Adrenal gland (tissue), 5 donors: ENCODE data around the gene GPC1.

Source experiments
- POLR2A ChIP-seq, 2 donors: fragments of 450-650 bp; IDR thresholded peaks; one replicate each; pipeline ENCODE4 v1.6.1; 2017; ENCODE audit warnings: antibody characterized with exemption in 2 of 2, mild to moderate bottlenecking in 2 of 2, moderate library complexity in 1 of 2
- TF ChIP-seq, protein P1 (sequence below), 6 experiments: fragments of 450-650 bp in 4 of 6; fragments of 200-600 bp in 2 of 6; sonication (generic) in 1 of 6; IDR thresholded peaks; 1 replicate in 5 of 6; 2 replicates in 1 of 6; pipeline versions ENCODE4 v1.5.1 to v1.8.0; 2016 to 2021; ENCODE audit warnings: antibody characterized with exemption in 6 of 6, mild to moderate bottlenecking in 2 of 6, moderate library complexity in 1 of 6
- donor health status: DM: no; HTN: no; CAD: no.

- TF ChIP-seq, protein P1, sequence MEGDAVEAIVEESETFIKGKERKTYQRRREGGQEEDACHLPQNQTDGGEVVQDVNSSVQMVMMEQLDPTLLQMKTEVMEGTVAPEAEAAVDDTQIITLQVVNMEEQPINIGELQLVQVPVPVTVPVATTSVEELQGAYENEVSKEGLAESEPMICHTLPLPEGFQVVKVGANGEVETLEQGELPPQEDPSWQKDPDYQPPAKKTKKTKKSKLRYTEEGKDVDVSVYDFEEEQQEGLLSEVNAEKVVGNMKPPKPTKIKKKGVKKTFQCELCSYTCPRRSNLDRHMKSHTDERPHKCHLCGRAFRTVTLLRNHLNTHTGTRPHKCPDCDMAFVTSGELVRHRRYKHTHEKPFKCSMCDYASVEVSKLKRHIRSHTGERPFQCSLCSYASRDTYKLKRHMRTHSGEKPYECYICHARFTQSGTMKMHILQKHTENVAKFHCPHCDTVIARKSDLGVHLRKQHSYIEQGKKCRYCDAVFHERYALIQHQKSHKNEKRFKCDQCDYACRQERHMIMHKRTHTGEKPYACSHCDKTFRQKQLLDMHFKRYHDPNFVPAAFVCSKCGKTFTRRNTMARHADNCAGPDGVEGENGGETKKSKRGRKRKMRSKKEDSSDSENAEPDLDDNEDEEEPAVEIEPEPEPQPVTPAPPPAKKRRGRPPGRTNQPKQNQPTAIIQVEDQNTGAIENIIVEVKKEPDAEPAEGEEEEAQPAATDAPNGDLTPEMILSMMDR (IDR thresholded peaks at IDR 0.05): no peak
- TF ChIP-seq POLR2A (IDR thresholded peaks at IDR 0.05): no peak
Observed at GRCh38 chr2:240456447-240457222, 21.2 kb downstream of the GPC1 start.
